ENCODE data around the gene ATP6AP1. TPM values are rescaled to one million over a fixed set of nuclear protein-coding genes. Genes with fewer than 3 reads are reported as not detected.

Gene ATP6AP1
- total RNA-seq, 1 donor from 2014 or later: 78.3 TPM

- H3K36me3 ChIP-seq (ENCODE audit: control insufficient read depth, insufficient read depth, low read length): no peaks in the 10 kb centered on the region
- no peak for DNase-seq (ENCODE audit: low read depth)
- no peak overlapping the region for H3K4me3 ChIP-seq (ENCODE audit: low read depth, low read length)
- no peaks in the 10 kb centered on the region for H3K27me3 ChIP-seq (ENCODE audit: control insufficient read depth, insufficient read depth, low read length)
- no peak for TF ChIP-seq CTCF (IDR thresholded peaks at IDR 0.05; ENCODE audit: insufficient read depth, low read length, poor library complexity, severe bottlenecking)
Observed at GRCh38 chrX:154468217-154468616, 39.7 kb downstream of the ATP6AP1 start.

GRCh38 chrX:154469114-154469513 is 40.6 kb downstream of the ATP6AP1 start:
- Histone ChIP-seq H3K27me3 (ENCODE audit: control insufficient read depth, insufficient read depth, low read length) (no peaks in the 10 kb centered on the region), H3K36me3 (ENCODE audit: control insufficient read depth, insufficient read depth, low read length) (no peaks in the 10 kb centered on the region), H3K4me3 (ENCODE audit: low read depth, low read length) (no peak overlapping the region)
- no peak for DNase-seq (ENCODE audit: low read depth)
- TF ChIP-seq CTCF (IDR thresholded peaks at IDR 0.05; ENCODE audit: insufficient read depth, low read length, poor library complexity, severe bottlenecking): no peak

- no peaks in the 10 kb centered on the region for H3K27me3 ChIP-seq (ENCODE audit: control insufficient read depth, insufficient read depth, low read length)
- TF ChIP-seq CTCF (IDR thresholded peaks at IDR 0.05; ENCODE audit: insufficient read depth, low read length, poor library complexity, severe bottlenecking): no peak
- H3K36me3 ChIP-seq (ENCODE audit: control insufficient read depth, insufficient read depth, low read length): no peaks in the 10 kb centered on the region
- H3K4me3 ChIP-seq (ENCODE audit: low read depth, low read length): no peak overlapping the region
- no peak for DNase-seq (ENCODE audit: low read depth)
Observed at GRCh38 chrX:154469880-154470279, 41.4 kb downstream of the ATP6AP1 start.

GRCh38 chrX:154470434-154470833 is 42.0 kb downstream of the ATP6AP1 start:
- DNase-seq (ENCODE audit: low read depth): no peak
- Histone ChIP-seq H3K36me3 (ENCODE audit: control insufficient read depth, insufficient read depth, low read length) (no peaks in the 10 kb centered on the region), H3K27me3 (ENCODE audit: control insufficient read depth, insufficient read depth, low read length) (no peaks in the 10 kb centered on the region), H3K4me3 (ENCODE audit: low read depth, low read length) (no peak overlapping the region)
- TF ChIP-seq CTCF (IDR thresholded peaks at IDR 0.05; ENCODE audit: insufficient read depth, low read length, poor library complexity, severe bottlenecking): no peak

GRCh38 chrX:154470914-154471568 is 42.6 kb downstream of the ATP6AP1 start:
- no peaks in the 10 kb centered on the region for H3K36me3 ChIP-seq (ENCODE audit: control insufficient read depth, insufficient read depth, low read length)
- no peak overlapping the region for H3K4me3 ChIP-seq (ENCODE audit: low read depth, low read length)
- DNase-seq (ENCODE audit: low read depth): no peak
- TF ChIP-seq CTCF (IDR thresholded peaks at IDR 0.05; ENCODE audit: insufficient read depth, low read length, poor library complexity, severe bottlenecking): no peak
- H3K27me3 ChIP-seq (ENCODE audit: control insufficient read depth, insufficient read depth, low read length): no peaks in the 10 kb centered on the region

All from kidney epithelial cell (primary cell).